HepG2 (cell line): ENCODE measurements around the gene C5AR1. TPM values are rescaled to one million over a fixed set of nuclear protein-coding genes. Genes with fewer than 3 reads are reported as not detected.

Experiments
- AKAP8 ChIP-seq: sonication (generic); formaldehyde crosslinking; IDR thresholded peaks from 2 replicates; pipeline ENCODE4 v1.5.1; 2020; ENCODE audit warnings: mild to moderate bottlenecking, missing genetic modification reagents
- FOXO4 ChIP-seq: sonication (generic); formaldehyde crosslinking; conservative IDR thresholded peaks from 2 replicates; pipeline ENCODE4 v1.8.1; 2023; ENCODE audit warnings: missing genetic modification reagents
- HMG20A ChIP-seq: IDR thresholded peaks from 2 replicates; pipeline ENCODE4 v1.6.1; 2016; ENCODE audit warnings: borderline replicate concordance
- POLR2A ChIP-seq, 2 experiments: IDR thresholded peaks; 2 replicates each; pipeline ENCODE4 v1.6.1; 2011; ENCODE audit warnings: low read depth in 2 of 2, low read length in 2 of 2, mild to moderate bottlenecking in 1 of 2, moderate library complexity in 1 of 2; ENCODE audit not compliant: insufficient read depth in 1 of 2
- SMAD3 ChIP-seq: sonication (generic); formaldehyde crosslinking; IDR thresholded peaks from 2 replicates; pipeline ENCODE4 v1.4.0; 2020; ENCODE audit warnings: missing genetic modification reagents
- SRY ChIP-seq: sonication (generic); formaldehyde crosslinking; IDR thresholded peaks from 2 replicates; pipeline ENCODE4 v1.8.0; 2022; ENCODE audit warnings: mild to moderate bottlenecking, missing genetic modification reagents
- STAT6 ChIP-seq: sonication (generic); formaldehyde crosslinking; IDR thresholded peaks from 2 replicates; pipeline ENCODE4 v1.4.0; 2020; ENCODE audit warnings: missing genetic modification reagents, mild to moderate bottlenecking, borderline replicate concordance
- TCF12 ChIP-seq, 2 experiments: fragments of 450-650 bp in 1 of 2; sonication (generic) in 1 of 2; formaldehyde crosslinking in 1 of 2; IDR thresholded peaks; 2 replicates each; pipeline versions ENCODE4 v1.6.1 to v1.8.0; 2017 to 2022; ENCODE audit warnings: antibody characterized with exemption in 1 of 2, mild to moderate bottlenecking in 1 of 2, missing genetic modification reagents in 1 of 2, moderate library complexity in 1 of 2
- THAP9 ChIP-seq: sonication (generic); formaldehyde crosslinking; IDR thresholded peaks from 2 replicates; pipeline ENCODE4; 2020; ENCODE audit warnings: missing genetic modification reagents, mild to moderate bottlenecking, borderline replicate concordance
- ZBTB2 ChIP-seq: sonication (generic); formaldehyde crosslinking; IDR thresholded peaks from 2 replicates; pipeline ENCODE4 v1.8.0; 2022; ENCODE audit warnings: low read depth, missing genetic modification reagents
- ZBTB7A ChIP-seq: sonication (generic); formaldehyde crosslinking; IDR thresholded peaks from 2 replicates; pipeline ENCODE4 v1.8.0; 2022; ENCODE audit warnings: mild to moderate bottlenecking, missing genetic modification reagents
- ZNF251 ChIP-seq: sonication (generic); formaldehyde crosslinking; IDR thresholded peaks from 2 replicates; pipeline ENCODE4 v1.9.0; 2021; ENCODE audit warnings: mild to moderate bottlenecking, missing genetic modification reagents
- ZNF276 ChIP-seq: sonication (generic); formaldehyde crosslinking; IDR thresholded peaks from 2 replicates; pipeline ENCODE4 v1.4.0; 2020; ENCODE audit warnings: mild to moderate bottlenecking, low read depth, missing genetic modification reagents
- ZNF335 ChIP-seq: sonication (generic); formaldehyde crosslinking; IDR thresholded peaks from 2 replicates; pipeline ENCODE4 v1.4.0; 2020; ENCODE audit warnings: missing genetic modification reagents
- ZNF773 ChIP-seq: sonication (generic); formaldehyde crosslinking; IDR thresholded peaks from 2 replicates; pipeline ENCODE4 v1.4.0; 2020; ENCODE audit warnings: missing genetic modification reagents, borderline replicate concordance
- ZSCAN31 ChIP-seq: sonication (generic); formaldehyde crosslinking; IDR thresholded peaks from 2 replicates; pipeline ENCODE4 v1.5.0; 2020; ENCODE audit warnings: low read depth, mild to moderate bottlenecking, missing genetic modification reagents
- polyA plus RNA-seq, 8 experiments: library from polyadenylated mRNA; depleted of rRNA in 3 of 8; stranded (reverse) in 7 of 8; unstranded in 1 of 8; fragments of >200 nt; fragmentation: Illumina TruSeq in 4 of 8; extraction: Trizol in 4 of 8; gene quantifications; 2 replicates each; pipeline versions ENCODE4 v1.2.1 to v1.2.3, GENCODE V29; 2011 to 2016; ENCODE audit warnings: low read depth in 4 of 8, missing spikeins in 1 of 8, mixed read lengths in 1 of 8; ENCODE audit not compliant: insufficient read depth in 1 of 8
- total RNA-seq, 5 experiments: library from RNA; depleted of rRNA; stranded (reverse); fragments of >200 nt; fragmentation: Illumina TruSeq; extraction: Trizol; gene quantifications; 2 replicates each; pipeline ENCODE4 v1.2.3, GENCODE V29; 2016; ENCODE audit warnings: low read depth in 1 of 5

The C5AR1 gene
- total and polyA plus RNA-seq, 2 of the 13 experiments (the other 11 are each of a cell fraction or from before 2014, with no cell fraction given) = 0.07 to 1.6 TPM

- TF ChIP-seq STAT6 (CRISPR knock-in tag) = no peak
- TF ChIP-seq ZNF773 (CRISPR knock-in tag) = no peak
- no peak for TF ChIP-seq SRY
- TF ChIP-seq ZNF335 (CRISPR knock-in tag) = 0 out of 2 replicates have a peak, but pooled peaks have one; percentile 48
- no peak for TF ChIP-seq HMG20A (CRISPR knock-in tag)
- TF ChIP-seq SMAD3 = 0 out of 2 replicates have a peak, but pooled peaks have one; percentile 39
- no peak for TF ChIP-seq TCF12 (IDR thresholded peaks at IDR 0.05)
- no peak for TF ChIP-seq TCF12 (CRISPR knock-in tag; IDR thresholded peaks at IDR 0.05)
- no peak for TF ChIP-seq ZSCAN31 (CRISPR knock-in tag)
- TF ChIP-seq ZBTB7A = peak; percentile 61
- TF ChIP-seq POLR2A (IDR thresholded peaks at IDR 0.05; ENCODE audit: insufficient read depth in 1 of 2, low read depth in 2 of 2, low read length in 2 of 2) = peak in 1 of 2 experiments; percentile 55; a peak in 3 of 4 replicates
- TF ChIP-seq FOXO4 = no peak
- TF ChIP-seq ZNF251 (CRISPR knock-in tag) = no peak
- TF ChIP-seq ZNF276 (CRISPR knock-in tag) = no peak
- TF ChIP-seq AKAP8 = no peak
- no peak for TF ChIP-seq ZBTB2
- TF ChIP-seq THAP9 (CRISPR knock-in tag) = no peak; the same call in 1 of the 2 replicates
Measured at GRCh38 chr19:47273313-47274070, 36.2 kb upstream of the C5AR1 start (continued).
